Cortex of kidney (tissue), 1 donor: ENCODE measurements around the gene SLC4A1AP.
"Not testable (repeated sequence)": the region's sequence is repeated elsewhere in the genome, so short reads cannot be mapped to it uniquely, and the experiment has no call there.

ENCODE experiments used
- DNase-seq: peaks from one replicate; lab custom pipeline; 2025; lab: John Stamatoyannopoulos, UW

Gene SLC4A1AP, protein sequence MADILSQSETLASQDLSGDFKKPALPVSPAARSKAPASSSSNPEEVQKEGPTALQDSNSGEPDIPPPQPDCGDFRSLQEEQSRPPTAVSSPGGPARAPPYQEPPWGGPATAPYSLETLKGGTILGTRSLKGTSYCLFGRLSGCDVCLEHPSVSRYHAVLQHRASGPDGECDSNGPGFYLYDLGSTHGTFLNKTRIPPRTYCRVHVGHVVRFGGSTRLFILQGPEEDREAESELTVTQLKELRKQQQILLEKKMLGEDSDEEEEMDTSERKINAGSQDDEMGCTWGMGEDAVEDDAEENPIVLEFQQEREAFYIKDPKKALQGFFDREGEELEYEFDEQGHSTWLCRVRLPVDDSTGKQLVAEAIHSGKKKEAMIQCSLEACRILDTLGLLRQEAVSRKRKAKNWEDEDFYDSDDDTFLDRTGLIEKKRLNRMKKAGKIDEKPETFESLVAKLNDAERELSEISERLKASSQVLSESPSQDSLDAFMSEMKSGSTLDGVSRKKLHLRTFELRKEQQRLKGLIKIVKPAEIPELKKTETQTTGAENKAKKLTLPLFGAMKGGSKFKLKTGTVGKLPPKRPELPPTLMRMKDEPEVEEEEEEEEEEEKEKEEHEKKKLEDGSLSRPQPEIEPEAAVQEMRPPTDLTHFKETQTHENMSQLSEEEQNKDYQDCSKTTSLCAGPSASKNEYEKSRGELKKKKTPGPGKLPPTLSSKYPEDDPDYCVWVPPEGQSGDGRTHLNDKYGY

DNA sequence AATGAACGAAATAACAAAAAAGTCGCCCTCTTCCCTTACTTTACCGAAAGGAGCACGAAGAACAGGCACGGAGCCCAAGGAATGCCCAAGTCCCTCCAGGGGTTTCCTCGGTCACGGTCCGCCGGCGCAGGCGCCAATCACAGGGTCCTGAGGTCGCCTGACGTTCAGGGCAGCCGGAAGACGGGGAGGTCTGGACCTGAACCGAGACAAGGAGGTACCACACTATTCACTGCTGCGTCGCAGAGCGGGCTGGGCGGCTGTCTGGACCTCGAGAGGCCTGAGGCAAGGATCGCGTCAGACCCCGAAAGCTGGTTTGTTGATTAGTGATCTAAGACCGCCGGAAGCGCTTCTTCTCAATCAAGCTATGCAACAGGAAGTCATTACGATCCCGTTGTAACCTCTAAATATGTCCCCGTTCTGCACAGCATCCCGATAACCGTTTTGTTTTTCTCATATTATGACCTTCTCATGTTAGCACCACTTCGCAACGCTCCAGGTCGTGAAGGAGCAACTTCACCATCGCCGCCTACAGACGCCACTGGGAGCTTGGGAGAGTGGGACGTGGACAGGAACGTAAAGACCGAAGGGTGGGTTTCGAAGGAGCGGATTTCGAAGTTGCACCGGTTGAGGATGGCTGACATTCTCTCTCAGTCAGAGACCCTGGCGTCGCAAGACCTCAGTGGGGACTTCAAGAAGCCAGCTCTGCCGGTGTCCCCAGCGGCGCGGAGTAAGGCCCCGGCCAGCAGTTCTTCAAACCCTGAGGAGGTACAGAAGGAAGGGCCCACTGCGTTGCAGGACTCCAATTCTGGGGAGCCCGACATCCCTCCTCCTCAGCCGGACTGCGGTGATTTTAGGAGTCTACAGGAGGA, at the start of gene SLC4A1AP, which contains the start of gene SUPT7L:
Gene SLC4A1AP (plus strand): TSS at position 605 of the 869 bp plus-strand sequence. CDS start 26 bp downstream, at position 631.
Gene SUPT7L (minus strand): TSS at position 330 of the 869 bp plus-strand sequence. CDS start 1,422 bp downstream, outside the sequence.
- peak; percentile 23 for DNase-seq

DNA sequence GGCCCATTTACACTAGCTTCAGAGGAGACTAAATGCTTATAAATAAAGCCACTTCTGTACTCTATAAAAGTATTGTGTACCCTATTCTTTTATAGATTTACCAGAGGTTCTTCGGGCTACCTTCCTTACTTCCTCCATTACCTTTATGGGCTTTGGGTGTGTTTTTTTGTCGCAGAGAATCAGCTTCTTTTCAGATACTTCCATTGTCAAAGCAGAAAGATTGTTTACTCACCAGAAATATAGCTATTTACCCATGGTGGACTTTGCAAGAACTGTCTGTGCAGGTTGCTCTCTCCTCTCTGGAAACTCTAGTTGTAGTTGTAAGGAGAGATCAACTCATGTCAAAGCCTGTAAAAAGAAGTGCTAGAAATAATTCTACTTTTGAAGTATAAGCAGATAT, 49.7 kb upstream of the SLC4A1AP start:
- no peak for DNase-seq

DNA sequence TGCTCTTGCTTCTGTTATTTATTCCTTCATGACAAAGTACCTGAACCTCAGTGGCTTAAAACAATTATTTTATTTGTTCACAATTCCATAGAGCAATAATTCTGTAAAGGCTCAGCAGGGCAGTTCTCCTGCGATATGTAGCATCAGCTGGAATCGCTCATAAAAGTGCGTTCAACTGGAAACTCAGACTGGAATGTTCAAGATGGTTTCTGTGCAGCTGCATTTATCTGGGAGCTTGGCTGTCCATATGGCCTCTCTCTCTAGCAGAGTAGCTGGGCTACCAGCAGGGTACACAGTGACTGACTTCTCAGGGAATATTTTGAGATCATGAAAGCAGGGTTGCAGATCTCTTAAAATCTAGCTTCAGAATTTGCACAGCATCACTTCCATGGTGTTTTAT, 48.4 kb upstream of the SLC4A1AP start:
- DNase-seq, result no peak

DNA sequence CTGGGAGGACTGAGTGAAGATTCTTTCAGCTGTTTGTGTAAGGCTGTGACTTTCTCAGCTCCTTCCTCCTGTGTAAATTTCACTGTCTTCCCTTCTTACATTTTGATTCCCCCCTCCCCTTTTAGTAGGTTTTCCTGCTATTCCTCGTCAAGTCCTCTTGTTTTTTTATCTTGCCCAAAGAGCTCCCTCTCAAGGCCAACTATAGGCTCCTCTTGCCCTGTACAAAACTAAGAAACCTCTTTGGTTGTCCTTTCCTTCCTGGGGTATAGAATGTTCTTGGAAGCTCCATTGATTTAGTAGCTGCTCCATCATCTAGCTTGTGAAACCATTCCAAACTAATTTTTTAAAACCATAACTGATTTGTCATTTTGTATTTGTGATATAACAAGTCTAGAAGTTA, 42.2 kb upstream of the SLC4A1AP start:
- no peak for DNase-seq

DNA sequence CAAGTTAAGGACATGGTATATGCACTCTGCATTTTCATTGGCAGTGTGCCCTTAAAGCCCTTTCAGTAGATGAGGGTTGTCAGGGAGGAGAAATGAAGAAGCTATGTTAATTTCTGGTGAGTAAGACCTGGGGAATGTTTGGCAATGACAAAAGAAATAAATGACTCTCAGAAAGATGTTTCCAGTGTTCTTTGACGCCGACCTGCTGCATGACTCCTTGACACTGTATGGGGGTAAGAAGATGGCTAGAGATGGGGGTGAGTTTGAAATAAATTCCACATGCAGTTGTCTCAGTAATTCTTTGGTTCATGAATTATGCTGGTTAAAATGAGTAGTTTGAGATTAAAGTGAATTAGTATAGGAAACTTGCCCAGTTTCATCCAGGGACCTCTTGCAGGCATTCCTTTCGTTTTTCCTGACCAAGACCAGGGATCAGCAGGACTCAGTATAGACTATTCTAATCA, 40.7 kb upstream of the SLC4A1AP start:
- DNase-seq, result no peak

GRCh38 chr2:27624943-27625342, 38.7 kb upstream of the SLC4A1AP start:
- no peak for DNase-seq

- not testable (repeated sequence) for DNase-seq
Measured at GRCh38 chr2:27626323-27626722, 37.4 kb upstream of the SLC4A1AP start.

DNA sequence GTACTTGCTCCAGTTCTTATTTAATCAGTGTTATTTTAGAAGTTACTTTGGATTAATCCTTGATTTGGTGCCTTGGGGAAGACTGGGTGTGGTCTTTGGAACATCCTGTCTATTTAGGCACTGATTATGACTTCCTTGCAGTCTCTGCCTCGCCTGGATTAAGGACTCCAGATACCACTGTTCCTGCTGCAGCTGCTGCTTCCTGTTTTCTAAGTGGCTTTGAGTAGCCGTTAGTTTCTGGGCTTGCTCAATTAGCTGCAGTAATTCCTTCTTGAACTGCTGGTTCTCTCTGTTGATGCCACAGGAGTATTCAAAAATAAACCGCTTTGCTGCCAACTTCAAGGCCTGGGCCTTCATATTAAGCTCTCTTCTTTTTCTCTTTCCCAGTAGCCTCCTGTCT, 36.8 kb upstream of the SLC4A1AP start:
- not testable (repeated sequence) for DNase-seq

GRCh38 chr2:27627963-27628766, 35.5 kb upstream of the SLC4A1AP start:
- DNase-seq, result no peak

DNA sequence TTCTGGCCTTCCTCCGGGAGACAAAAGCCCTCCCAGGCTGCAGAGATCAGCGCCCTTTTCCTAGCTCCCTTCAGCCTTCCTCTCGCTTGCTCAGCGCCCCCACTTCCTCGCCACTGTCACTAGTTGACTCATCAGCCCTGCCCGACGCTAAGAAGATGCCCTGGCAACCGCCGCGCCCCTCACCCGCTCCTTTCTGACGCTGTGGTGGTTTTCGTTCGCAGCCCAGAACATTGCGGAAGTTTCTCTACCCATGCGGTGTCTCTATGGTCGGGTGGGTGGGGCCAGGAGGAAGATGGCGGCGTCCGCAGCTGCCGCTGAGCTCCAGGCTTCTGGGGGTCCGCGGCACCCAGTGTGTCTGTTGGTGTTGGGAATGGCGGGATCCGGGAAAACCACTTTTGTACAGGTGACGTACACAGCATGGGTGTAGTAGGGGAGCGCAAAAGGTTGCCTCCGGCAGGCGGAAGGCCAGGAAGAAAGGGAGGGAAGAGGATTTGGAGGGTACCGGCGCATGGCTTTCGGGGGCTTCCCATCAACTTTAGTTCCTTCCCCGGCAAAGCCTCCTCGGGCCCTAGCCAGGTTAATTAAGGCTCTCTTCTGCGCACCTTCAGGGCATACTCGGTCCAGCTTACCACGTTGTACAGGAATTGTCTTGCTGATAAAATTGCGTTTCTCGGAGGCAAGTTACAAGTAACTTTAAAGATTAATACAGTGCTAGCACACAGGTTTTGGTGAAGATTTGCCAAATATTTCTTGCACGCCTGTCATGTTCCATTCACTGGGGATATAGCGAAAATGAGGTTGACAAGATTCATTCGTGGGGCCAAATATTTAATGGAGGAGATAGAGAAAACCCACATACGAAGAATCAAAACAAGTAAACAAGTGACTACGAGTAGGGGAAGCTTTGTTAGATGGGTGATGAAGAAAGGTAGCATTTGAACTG, 34.7 kb upstream of the SLC4A1AP start, which contains the start of the genes CCDC121 and GPN1:
Gene CCDC121 (minus strand): TSS at position 246 of the 943 bp plus-strand sequence. CDS start 1,213 bp downstream, outside the sequence.
Gene GPN1 (plus strand): TSS at position 284 of the 943 bp plus-strand sequence. CDS start 9 bp downstream, at position 293.
- DNase-seq, result no peak

DNA sequence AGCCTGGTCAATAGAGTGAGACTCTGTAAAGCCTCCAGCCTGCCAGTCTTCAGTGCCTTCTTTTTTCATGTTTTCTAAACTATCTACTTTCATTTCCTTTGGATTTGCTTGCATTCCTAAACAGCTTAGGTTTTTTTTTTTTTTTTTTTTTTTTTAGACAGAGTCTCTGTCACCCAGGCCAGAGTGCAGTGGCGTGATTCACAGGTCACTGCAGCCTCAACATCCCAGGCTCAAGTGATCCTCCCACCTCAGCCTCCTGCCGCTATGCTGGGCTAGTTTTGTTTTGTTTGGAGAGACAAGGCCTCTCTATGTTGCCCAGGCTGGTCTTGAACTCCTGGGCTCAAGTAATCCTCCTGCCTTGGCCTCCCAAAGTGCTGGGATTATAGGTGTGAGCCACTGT, 33.4 kb upstream of the SLC4A1AP start:
- not testable (repeated sequence) for DNase-seq

DNA sequence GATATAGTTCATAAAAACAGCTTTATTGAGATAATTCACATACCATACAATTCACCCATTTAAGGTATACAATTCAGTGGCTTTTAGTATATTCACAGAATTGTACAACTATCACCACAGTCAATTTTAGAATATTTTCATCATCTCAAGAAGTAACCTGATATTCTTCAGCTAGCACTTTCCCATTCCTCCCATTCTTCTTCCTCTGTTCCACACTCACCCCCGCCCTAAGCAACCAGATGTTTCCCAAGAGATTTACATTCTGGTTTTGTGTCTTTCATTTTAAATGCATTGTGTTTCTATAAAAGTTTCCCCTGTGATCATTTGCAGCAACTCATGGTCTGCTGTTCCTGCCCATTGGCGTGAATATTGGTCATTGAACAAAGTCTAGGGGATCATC, 29.4 kb upstream of the SLC4A1AP start:
- DNase-seq, result no peak

DNA sequence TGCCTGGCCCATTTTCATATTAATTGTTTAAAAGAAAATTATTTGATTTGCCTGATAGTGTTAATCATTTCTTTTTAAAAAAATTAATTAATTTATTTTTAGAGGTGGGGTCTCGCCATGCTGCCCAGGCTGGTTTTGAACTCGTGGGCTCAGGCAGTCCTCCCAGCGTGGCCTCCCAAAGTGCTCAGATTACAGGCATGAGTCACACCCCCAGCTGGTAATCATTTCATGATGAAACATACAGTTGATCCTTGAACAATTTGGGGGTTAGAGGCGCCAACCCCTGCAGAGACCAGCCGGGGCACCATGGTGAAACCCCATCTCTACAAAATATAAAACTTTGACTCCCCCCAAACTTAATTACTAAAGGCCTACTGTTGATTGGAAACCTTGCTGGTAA, 26.9 kb upstream of the SLC4A1AP start:
- no peak for DNase-seq

DNA sequence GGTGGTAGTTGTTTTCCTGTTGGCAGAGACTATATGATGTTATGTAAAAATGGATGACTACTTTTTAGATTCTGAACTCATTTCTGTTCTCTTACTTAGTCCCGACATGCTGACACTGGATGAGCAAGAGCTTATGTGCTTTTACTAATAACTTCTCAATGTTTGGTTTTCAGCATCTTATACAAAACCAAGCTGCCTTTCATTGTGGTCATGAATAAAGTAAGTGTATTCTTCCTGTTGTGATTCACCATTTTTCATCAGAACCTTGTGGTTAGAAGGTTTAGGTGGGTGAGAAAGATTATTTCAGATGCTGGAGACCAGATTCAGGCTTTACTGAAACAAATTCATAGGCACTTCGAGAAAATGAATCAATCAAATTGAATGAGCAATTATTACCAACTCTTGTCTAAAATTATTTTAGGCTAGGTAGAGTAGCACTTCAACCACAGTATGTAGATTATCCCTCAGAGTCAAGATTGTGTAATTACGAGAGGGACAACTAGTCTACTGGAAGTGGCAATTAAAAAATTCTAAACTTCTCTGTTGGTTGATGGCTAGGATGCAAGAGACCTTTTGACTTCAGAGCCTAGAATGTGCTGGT, 25.6 kb upstream of the SLC4A1AP start:
- DNase-seq, result no peak

DNA sequence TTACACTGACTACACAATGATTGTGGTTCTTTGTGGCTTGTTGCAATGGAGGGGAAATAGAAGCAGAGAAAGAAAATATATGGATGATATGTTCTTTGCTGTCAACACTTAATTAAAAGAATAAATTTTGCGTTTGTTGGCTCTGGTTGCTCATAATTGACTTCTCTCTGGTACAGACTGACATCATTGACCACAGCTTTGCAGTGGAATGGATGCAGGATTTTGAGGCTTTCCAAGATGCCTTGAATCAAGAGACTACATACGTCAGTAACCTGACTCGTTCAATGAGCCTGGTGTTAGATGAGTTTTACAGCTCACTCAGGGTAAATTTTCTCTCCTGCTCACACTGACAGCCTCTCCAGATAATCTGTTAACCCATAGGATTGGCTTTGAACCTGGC, 25.0 kb upstream of the SLC4A1AP start:
- no peak for DNase-seq

- DNase-seq, result no peak
Measured at GRCh38 chr2:27640722-27641245, 22.9 kb upstream of the SLC4A1AP start.

DNA sequence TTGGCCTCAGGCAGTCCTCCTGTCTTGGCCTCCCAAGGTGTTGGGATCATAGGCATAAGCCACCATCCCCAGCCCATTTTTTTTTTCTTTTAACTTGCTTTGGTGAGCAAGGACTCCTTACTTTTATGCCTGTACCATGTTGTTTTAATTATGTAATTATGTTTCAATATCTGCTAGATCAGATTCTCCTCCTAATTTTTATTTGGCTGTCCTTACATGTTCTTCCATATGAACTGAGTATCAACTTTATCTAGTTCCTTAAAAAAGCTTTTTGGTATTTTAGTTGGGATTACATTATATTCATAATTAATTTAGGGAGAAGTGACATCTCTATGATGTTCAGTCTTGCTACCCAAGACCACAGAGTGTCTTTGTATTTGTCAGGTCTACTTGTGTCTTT, 18.5 kb upstream of the SLC4A1AP start:
- no peak for DNase-seq

- DNase-seq, result no peak
Measured at GRCh38 chr2:27647289-27647688, 16.4 kb upstream of the SLC4A1AP start.

DNA sequence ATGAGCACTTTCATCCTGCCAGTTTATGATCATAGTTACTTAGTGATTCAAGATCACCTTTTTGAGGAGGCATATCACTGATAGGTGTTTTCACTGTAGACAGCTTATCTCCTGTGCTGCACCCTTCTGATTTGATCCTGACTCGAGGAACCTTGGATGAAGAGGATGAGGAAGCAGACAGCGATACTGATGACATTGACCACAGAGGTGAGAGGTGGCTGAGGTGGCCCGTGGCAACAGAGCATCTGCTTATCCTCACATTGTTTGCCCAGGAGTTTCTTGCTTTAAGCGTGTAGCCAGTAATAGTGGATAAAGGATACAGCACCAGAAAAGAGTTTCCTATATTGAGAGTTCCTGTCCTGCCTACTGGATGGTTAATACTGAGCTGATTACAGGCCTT, 16.0 kb upstream of the SLC4A1AP start:
- no peak for DNase-seq
